ENCODE results near the gene IQGAP3. TPM values are rescaled to one million over a fixed set of nuclear protein-coding genes. Genes with fewer than 3 reads are reported as not detected.

The IQGAP3 gene
- total RNA-seq, 1 experiment from 2014 or later, result 25.6 TPM

DNA sequence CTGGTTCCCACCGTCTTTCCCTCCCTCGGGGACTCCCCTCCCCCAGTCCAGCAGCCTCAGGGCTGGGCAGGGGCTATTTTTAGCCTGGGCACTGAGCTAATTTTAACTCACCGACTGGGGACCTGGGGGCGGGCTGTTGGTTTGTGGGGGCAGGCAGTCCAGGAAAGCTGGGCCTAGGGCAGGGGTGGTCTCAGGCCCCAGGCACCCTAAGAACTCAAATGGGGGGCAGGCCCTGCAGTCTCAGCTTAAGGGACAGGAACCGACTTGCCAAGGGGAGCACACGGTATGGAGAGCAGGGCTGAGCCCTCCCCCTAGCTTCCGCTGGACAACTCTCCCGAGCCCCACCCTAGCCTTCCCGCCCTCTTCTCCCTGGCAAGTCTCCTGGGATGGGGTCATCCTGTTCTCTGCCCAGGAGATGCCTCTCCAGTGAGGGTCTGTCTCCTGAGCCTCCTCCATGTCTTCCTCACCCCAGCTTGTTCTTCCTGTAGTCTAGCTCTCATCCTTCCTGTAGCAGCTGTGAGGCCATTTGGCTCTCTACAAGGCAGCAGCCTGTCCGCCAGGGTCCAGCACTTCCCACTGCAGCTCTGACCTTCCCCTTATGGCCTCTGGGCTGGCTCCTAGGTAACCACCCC is 81.8 kb downstream of the IQGAP3 start:
- BruUV-seq (replicated peaks), result no TSS peak
- H3K27ac ChIP-seq (ENCODE audit: low read length), result no peak overlapping the region
- in situ Hi-C loops (cut with HindIII; ENCODE audit: low pct_unique_long_range_greater_than_20kb, low sequenced_read_pairs), result no loop called here
- no peaks in the 10 kb centered on the region for H3K27me3 ChIP-seq (ENCODE audit: control insufficient read depth, insufficient read depth, low read length)
- H3K9me3 ChIP-seq (ENCODE audit: control insufficient read depth, insufficient read depth, low read depth, low read length), result no peaks in the 10 kb centered on the region
- ATAC-seq, result 0 out of 2 replicates have a peak, but pooled peaks have one; percentile 23
- no peaks in the 10 kb centered on the region for H3K36me3 ChIP-seq (ENCODE audit: control insufficient read depth, insufficient read depth, low read length)
- intact Hi-C loops (cut with micrococcal nuclease; ENCODE audit: unreplicated experiment), result no loop called here
- ChIA-PET CTCF (interaction anchor here (0.6 to 1.6 kb wide), 8 partner anchors 9 to 60 kb away, joined by 3 to 7 read pairs (median 4); partner anchors contain the start of gene MEF2D), POLR2A (no interaction called here)
- H3K4me3 ChIP-seq (ENCODE audit: low read depth in 2 of 2, low read length in 2 of 2), result no peak overlapping the region
- H3K4me1 ChIP-seq (ENCODE audit: control insufficient read depth, insufficient read depth, low read length), result peaks cover 31% of the 10 kb centered on the region
- DNase-seq (ENCODE audit: low read depth, low spot score), result no peak
- no peak for TF ChIP-seq TCF7L2 (IDR thresholded peaks at IDR 0.05; ENCODE audit: low read depth, low read length)
- no peak for TF ChIP-seq REST (IDR thresholded peaks at IDR 0.05; ENCODE audit: insufficient read depth in 1 of 2, low read depth in 2 of 2, low read length in 1 of 2)
- TF ChIP-seq CTCF (IDR thresholded peaks at IDR 0.05), result no peak
- TF ChIP-seq POLR2AphosphoS5 (IDR thresholded peaks at IDR 0.05; ENCODE audit: low read depth, low read length), result no peak
- no peak for TF ChIP-seq SIN3A (IDR thresholded peaks at IDR 0.05; ENCODE audit: borderline replicate concordance, insufficient read depth, low read depth, low read length)

- TF ChIP-seq CTCF (IDR thresholded peaks at IDR 0.05) (no peak), REST (IDR thresholded peaks at IDR 0.05; ENCODE audit: insufficient read depth in 1 of 2, low read depth in 2 of 2, low read length in 1 of 2) (no peak), SIN3A (IDR thresholded peaks at IDR 0.05; ENCODE audit: borderline replicate concordance, insufficient read depth, low read depth, low read length) (no peak), TCF7L2 (IDR thresholded peaks at IDR 0.05; ENCODE audit: low read depth, low read length) (no peak), POLR2AphosphoS5 (IDR thresholded peaks at IDR 0.05; ENCODE audit: low read depth, low read length) (no peak)
- Histone ChIP-seq H3K9me3 (ENCODE audit: control insufficient read depth, insufficient read depth, low read depth, low read length) (no peaks in the 10 kb centered on the region), H3K4me1 (ENCODE audit: control insufficient read depth, insufficient read depth, low read length) (peaks cover 31% of the 10 kb centered on the region), H3K36me3 (ENCODE audit: control insufficient read depth, insufficient read depth, low read length) (no peaks in the 10 kb centered on the region), H3K27ac (ENCODE audit: low read length) (no peak overlapping the region), H3K4me3 (ENCODE audit: low read depth in 2 of 2, low read length in 2 of 2) (no peak overlapping the region), H3K27me3 (ENCODE audit: control insufficient read depth, insufficient read depth, low read length) (no peaks in the 10 kb centered on the region)
- POLR2A ChIA-PET, result no interaction called here
- DNase-seq (ENCODE audit: low read depth, low spot score) (no peak), ATAC-seq (no peak)
- BruUV-seq (replicated peaks), result no TSS peak
- CTCF ChIA-PET, result interaction anchor here (0.7 to 1.6 kb wide), 7 partner anchors 9 to 60 kb away, joined by 3 to 7 read pairs (median 4); partner anchors contain the start of gene MEF2D
- intact Hi-C loops (cut with micrococcal nuclease; ENCODE audit: unreplicated experiment), result no loop called here
- in situ Hi-C loops (cut with HindIII; ENCODE audit: low pct_unique_long_range_greater_than_20kb, low sequenced_read_pairs), result no loop called here
Observed at GRCh38 chr1:156489935-156490293, 82.5 kb downstream of the IQGAP3 start.
